Panc1 (cell line): Measurements from ENCODE around the gene OR2T11.

Experiments
- POLR2AphosphoS5 ChIP-seq: IDR thresholded peaks from 2 replicates; pipeline ENCODE4 v1.6.1; 2012; ENCODE audit warnings: mild to moderate bottlenecking, low read depth, low read length, moderate library complexity
- SIN3A ChIP-seq: IDR thresholded peaks from 2 replicates; pipeline ENCODE4 v1.6.1; 2012; ENCODE audit warnings: low read depth, mild to moderate bottlenecking, low read length, moderate library complexity, borderline replicate concordance; ENCODE audit not compliant: insufficient read depth
- TCF7L2 ChIP-seq: IDR thresholded peaks from 2 replicates; pipeline ENCODE4 v1.6.1; 2011; ENCODE audit warnings: mild to moderate bottlenecking, low read depth, low read length, inconsistent platforms
- TF ChIP-seq, protein P1 (sequence below): fragments of 450-650 bp; IDR thresholded peaks from 2 replicates; pipeline ENCODE4 v1.5.1; 2017; ENCODE audit warnings: mild to moderate bottlenecking

DNA sequence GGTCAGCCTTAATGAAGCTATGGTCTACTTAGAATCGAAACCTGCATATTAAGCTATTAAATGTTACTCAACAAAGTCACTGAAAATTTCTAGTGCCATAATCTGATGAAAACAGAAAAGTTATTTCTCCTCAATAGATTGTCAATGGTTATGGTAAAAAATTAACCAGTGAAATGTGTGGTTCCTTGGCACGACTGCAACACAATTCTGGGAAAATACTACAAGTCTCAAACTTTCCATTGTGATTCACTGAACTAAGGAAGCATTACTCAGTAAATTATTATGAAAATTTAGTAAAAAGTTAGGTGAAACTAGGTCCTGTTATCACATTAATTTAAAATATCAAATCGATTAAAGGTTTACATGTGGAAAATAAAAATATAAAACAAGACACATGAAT is 24.6 kb downstream of the OR2T11 start:
- TF ChIP-seq, protein P1, sequence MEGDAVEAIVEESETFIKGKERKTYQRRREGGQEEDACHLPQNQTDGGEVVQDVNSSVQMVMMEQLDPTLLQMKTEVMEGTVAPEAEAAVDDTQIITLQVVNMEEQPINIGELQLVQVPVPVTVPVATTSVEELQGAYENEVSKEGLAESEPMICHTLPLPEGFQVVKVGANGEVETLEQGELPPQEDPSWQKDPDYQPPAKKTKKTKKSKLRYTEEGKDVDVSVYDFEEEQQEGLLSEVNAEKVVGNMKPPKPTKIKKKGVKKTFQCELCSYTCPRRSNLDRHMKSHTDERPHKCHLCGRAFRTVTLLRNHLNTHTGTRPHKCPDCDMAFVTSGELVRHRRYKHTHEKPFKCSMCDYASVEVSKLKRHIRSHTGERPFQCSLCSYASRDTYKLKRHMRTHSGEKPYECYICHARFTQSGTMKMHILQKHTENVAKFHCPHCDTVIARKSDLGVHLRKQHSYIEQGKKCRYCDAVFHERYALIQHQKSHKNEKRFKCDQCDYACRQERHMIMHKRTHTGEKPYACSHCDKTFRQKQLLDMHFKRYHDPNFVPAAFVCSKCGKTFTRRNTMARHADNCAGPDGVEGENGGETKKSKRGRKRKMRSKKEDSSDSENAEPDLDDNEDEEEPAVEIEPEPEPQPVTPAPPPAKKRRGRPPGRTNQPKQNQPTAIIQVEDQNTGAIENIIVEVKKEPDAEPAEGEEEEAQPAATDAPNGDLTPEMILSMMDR, result no peak
- TF ChIP-seq POLR2AphosphoS5, result no peak
- no peak for TF ChIP-seq TCF7L2
- no peak for TF ChIP-seq SIN3A
